ENCODE measurements around the gene KRTAP10-2.
"Not testable (repeated sequence)": the region's sequence is repeated elsewhere in the genome, so short reads cannot be mapped to it uniquely, and the experiment has no call there.

KRTAP10-2 gene

DNA sequence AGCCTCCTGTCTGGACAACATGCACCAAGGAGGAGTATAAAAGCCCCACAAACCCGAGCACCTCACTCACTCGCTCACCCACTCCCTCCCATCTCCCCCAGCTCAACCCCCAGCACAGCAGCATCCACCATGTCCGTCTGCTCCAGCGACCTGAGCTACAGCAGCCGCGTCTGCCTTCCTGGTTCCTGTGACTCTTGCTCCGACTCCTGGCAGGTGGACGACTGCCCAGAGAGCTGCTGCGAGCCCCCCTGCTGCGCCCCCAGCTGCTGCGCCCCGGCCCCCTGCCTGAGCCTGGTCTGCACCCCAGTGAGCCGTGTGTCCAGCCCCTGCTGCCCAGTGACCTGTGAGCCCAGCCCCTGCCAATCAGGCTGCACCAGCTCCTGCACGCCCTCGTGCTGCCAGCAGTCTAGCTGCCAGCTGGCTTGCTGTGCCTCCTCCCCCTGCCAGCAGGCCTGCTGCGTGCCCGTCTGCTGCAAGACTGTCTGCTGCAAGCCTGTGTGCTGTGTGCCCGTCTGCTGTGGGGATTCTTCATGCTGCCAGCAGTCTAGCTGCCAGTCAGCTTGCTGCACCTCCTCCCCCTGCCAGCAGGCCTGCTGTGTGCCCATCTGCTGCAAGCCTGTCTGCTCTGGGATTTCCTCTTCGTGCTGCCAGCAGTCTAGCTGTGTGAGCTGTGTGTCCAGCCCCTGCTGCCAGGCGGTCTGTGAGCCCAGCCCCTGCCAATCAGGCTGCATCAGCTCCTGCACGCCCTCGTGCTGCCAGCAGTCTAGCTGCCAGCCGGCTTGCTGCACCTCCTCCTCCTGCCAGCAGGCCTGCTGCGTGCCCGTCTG is 22.5 kb upstream of the KRTAP10-2 start, which contains the start of gene KRTAP10-4:
Gene KRTAP10-4 (plus strand): TSS at position 100 of the 827 bp plus-strand sequence. CDS start 30 bp downstream, at position 130.
- not testable (repeated sequence) for TF ChIP-seq GATA2, GATA3 (IDR thresholded peaks at IDR 0.05; ENCODE audit: low read depth, low read length)

DNA sequence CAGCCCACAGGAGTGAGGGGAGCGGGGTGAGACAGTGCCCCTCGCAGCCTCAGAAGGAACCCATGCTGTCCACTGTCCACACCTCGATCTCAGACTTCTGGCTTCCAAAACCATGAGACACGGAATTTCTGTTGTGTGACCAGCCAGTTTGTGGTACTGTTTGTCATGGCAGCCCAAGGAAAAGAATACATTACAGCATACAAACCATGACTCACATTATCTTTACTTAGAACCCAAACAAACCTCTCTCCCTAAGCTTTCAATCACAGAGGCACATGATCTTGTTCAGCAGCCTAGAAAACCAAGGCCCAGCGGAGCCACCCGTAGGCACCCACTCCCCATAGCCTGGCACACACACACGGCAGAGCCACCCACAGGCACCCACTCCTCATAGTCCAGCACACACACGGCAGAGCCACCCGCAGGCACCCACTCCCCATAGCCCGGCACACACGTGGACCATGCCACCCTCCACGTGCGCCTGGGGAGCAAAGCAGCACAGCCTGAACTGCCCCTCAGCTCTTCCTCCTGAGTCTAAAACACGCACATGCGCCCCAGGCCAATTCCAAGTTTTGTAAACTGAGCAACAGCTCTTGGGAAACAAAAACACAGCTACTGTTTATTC is 21.8 kb upstream of the KRTAP10-2 start:
- no peak for TF ChIP-seq GATA3 (IDR thresholded peaks at IDR 0.05; ENCODE audit: low read depth, low read length)
- TF ChIP-seq GATA2 (IDR thresholded peaks at IDR 0.05; ENCODE audit: low read depth, low read length), result no peak

DNA sequence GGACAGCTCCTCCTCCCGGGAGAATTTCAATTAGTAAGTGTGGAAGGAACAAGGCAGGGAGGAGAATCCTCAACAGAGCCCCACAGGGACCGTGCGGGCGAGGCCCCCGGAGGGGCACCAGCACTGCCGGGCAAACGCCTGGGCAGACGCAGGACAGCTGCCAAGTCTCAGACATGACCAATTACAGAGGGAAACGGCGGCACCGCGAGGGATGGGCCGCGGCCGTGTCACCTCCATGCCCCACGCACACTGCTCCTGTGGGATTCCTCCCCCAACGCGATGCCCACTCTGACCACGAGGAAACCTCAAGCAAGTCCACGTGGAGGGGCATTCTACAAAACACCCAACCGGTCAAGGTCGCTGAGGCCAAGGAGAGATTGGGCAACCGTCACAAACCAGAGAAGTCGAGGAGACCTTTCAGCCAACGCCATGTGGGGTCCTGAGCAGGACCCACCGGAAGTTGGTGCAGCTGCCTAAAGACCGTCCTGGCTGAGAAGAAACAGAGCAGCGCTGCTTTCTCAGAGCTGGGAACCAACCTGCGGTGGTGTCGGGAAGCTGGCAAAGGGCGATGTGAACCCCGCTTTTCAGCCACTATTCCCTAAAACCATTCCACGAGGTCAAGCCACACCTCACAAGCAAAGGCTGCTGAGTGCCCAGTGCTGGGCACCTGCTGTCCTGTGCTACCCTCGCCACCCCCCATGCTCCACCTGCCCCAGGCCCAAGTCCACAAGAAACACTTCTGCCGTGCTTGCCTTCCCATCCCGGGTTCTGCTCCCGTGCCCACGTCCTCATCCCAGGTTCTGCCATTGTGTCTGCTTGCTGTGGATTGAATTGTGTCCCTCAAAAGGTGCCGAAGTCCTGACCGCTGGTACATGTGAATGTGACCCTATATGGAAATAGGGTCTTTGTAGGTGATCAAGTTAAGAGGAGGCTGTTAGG is 20.8 kb upstream of the KRTAP10-2 start:
- TF ChIP-seq GATA3 (IDR thresholded peaks at IDR 0.05; ENCODE audit: low read depth, low read length) (no peak), GATA2 (IDR thresholded peaks at IDR 0.05; ENCODE audit: low read depth, low read length) (no peak)

DNA sequence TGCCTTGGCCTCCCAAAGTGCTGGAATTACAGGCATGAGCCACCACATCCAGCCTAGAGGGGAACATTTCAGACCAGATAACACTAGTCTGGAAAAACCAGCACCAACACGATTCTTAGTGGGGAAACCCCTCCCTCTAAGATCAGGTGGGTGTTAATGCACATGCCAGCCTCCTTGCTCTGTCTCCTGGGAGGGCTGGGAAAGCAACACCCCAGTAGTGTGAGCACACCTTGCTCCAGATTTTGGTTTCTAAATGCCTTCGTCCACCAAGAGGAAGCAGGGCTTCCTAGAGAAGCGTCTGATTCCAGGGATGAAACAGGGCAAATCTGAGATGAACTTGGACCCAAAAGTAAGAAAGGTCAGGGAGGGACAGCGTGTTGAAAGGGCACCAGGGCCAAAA is 20.0 kb upstream of the KRTAP10-2 start:
- TF ChIP-seq GATA2 (IDR thresholded peaks at IDR 0.05; ENCODE audit: low read depth, low read length) (no peak), GATA3 (IDR thresholded peaks at IDR 0.05; ENCODE audit: low read depth, low read length) (no peak)

DNA sequence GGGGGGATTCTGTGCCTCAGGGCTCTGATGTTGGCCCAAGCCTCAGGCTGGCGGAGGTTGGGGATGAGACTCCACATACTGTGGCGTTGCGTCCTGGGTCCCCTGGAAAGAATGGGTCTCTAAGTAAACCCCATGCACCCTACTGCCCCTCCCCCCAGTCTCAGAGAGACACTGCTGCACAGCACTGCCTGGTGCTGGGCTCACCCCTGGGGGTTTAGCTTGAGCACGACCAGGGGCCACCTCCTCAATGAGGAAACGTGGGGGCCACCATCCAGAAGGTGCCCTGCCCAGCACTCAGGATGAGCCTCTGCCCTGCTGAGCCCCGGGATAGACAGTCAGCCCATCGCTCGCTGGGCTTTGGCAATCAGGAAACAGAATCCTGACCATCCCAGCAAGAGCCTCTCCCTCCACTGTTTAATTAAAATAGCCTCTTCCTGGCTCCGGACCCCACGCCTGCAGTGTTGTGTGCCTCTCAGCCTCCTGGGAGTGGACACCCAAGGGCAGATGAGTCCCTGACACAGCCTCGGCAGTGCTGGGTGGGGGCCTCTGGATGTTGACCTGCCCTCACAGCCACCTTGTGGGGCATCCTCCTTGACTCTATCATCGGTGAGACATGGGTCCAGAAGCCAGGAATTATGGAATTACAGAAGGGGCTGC is 18.7 kb upstream of the KRTAP10-2 start:
- TF ChIP-seq GATA3 (IDR thresholded peaks at IDR 0.05; ENCODE audit: low read depth, low read length) (no peak), GATA2 (IDR thresholded peaks at IDR 0.05; ENCODE audit: low read depth, low read length) (no peak)

DNA sequence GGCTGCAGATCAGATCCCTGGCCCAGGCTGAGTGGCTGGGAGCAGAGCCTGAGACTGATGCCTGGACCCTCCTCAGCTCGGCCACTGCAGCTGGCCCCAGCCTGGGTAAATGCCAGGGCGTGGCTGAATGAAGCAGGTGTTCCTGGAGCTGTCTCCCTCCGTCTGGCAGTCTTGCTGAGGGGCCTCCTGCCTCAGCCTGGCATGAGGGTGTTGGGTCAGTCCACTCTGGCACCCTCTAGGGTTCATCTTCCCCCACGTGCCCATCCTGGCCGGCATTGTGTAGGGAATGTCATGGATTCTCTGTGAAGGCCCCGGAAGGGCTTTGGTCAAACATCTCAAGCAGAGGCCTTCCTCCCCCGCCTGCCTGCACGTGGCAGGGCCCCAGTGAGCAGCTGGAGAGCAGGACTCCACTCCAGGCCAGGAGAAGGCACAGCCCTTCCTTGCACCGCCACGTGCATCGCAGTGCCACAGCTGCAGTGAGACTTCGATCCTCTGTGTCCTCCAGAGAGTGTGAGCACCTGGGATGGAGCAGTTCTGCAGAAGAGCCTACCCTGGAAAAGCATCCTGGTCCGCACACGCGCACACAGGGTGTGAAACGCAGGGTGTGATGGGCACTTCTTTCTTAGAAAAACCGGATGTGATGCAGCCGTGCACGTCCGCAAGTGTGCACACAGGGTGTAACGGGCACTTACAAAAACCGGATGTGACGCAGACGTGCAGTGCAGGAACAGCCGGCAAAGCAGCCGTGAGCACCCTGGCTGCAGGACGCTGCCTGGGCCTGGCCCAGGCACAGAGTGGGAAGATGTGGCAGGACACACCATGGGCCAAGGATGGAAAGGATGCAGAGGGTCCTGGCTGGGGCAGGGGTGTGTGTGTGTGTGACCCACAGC is 17.6 kb upstream of the KRTAP10-2 start:
- TF ChIP-seq GATA2 (IDR thresholded peaks at IDR 0.05; ENCODE audit: low read depth, low read length) (no peak), GATA3 (IDR thresholded peaks at IDR 0.05; ENCODE audit: low read depth, low read length) (no peak)

DNA sequence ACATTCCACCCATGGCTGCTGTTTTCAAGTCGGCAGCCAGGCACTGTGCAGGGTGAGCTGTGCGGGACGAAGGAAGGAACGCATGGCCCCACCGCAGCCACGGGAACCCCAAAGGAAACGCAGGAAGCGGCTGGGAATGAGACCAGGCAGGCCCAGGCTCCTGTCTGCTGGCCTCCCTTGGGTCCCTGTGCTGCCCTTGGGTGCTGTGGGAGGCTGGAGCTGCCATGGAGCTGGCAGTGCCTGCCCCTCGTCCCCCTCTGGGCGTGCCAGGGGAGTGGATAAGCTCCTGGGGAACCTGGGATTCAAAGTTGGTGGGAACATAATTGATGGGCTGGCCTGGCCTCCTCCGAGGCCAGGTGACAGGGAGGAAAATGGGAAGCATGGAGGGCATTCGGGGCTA is 17.0 kb upstream of the KRTAP10-2 start:
- TF ChIP-seq GATA2 (IDR thresholded peaks at IDR 0.05; ENCODE audit: low read depth, low read length) (no peak), GATA3 (IDR thresholded peaks at IDR 0.05; ENCODE audit: low read depth, low read length) (no peak)

DNA sequence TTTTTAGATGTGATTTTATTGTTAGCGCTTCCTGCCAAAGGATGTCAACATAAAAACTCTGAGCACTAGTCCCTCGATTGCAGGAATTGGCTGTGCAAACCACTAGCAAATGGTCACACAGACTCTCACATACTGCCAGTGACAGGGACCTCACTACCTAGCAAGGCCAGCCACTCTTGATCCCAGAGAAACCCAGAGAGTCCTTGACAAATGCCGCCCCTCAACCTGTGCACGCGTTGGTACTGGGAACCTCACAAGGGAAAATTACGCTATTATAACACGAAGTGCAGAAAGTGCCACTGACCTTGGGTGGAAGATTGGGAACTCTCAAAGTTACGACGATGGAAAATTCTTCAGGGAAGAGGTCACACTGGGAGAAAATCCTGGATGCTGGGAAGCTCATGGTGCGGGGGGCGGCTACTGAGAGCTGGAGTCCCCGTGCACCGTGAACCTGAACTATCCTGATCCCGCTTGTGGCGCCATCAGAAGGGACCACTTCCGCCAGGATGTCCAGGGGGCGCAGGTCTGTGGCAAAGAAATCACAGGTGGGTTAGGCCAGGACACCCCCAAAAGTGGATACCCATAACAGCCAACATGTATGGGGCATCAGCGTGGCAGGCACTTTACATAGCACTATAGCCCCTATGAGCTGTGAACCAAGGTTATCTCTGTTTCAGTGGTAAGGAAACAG is 16.3 kb upstream of the KRTAP10-2 start:
- TF ChIP-seq GATA3 (IDR thresholded peaks at IDR 0.05; ENCODE audit: low read depth, low read length), result no peak
- no peak for TF ChIP-seq GATA2 (IDR thresholded peaks at IDR 0.05; ENCODE audit: low read depth, low read length)

DNA sequence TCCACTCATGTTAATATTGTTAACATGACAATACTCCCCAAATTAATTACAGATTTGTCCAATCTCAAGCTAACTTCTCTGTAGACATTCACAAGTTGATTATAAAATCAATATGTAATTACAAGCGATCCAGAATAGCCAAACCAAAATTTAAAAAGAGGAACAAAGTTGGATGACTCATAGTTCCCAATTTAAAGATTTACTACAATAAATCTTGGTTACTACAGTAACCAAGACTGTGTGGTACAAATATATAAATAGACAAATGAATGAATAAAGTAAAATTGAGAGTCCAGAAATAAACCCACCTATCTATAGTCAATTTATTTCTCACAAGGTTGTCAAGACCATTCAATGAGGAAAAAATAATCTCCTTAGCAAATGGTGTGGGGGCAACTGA is 15.1 kb upstream of the KRTAP10-2 start:
- TF ChIP-seq GATA2 (IDR thresholded peaks at IDR 0.05; ENCODE audit: low read depth, low read length) (no peak), GATA3 (IDR thresholded peaks at IDR 0.05; ENCODE audit: low read depth, low read length) (no peak)

DNA sequence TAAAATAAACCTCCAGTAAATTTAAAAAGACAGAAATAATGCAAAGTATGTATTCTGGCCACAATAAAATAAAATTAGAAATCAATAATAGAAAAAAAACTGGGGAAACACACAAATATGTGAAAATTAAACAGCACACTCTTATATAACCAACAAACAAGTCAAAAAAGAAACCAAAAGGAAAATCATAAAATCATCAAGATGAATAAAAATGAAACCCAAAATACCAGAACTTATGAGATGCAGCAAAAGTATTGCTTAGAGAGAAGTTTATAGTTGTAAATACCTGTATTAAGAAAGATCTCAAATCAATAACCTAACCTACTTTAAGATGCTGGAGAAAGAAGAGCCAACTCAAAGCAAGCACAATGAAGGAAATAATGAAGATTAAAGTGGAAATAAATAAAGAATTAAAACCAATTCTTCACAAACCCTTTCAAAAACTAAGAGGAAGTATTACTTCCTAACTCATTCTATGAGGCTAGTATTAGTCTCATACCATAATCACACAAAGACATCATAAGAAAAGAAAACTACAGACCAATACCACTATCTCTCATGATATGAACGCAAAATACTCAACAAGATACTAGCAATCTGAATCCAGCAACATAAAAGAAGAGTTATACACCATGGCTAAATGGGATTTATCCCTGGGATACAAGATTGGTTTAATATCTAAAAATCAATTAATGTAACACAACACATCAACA is 13.7 kb upstream of the KRTAP10-2 start:
- no peak for TF ChIP-seq GATA3 (IDR thresholded peaks at IDR 0.05; ENCODE audit: low read depth, low read length)
- TF ChIP-seq GATA2 (IDR thresholded peaks at IDR 0.05; ENCODE audit: low read depth, low read length), result no peak

DNA sequence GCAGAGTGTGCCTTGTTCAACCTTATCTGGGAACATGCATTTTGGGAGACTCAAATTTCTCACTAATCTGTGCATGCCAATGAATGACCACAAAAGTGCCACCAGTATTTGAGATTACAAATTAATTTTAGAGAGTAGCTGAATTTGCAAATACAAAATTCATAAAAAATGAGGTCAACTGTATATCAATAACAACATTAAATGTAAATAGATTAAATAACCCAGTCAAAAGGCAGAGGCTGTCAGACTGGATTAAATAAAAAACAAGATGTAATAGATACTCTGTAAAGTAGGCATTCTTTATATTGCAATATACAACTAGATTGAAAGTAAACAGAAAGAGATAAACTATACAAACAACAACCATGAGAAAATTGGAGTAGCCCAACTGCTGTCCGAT is 12.8 kb upstream of the KRTAP10-2 start:
- no peak for TF ChIP-seq GATA3 (IDR thresholded peaks at IDR 0.05; ENCODE audit: low read depth, low read length)
- no peak for TF ChIP-seq GATA2 (IDR thresholded peaks at IDR 0.05; ENCODE audit: low read depth, low read length)

All from SH-SY5Y (cell line).